ENCODE measurements around the gene DIAPH2.

Gene DIAPH2

DNA sequence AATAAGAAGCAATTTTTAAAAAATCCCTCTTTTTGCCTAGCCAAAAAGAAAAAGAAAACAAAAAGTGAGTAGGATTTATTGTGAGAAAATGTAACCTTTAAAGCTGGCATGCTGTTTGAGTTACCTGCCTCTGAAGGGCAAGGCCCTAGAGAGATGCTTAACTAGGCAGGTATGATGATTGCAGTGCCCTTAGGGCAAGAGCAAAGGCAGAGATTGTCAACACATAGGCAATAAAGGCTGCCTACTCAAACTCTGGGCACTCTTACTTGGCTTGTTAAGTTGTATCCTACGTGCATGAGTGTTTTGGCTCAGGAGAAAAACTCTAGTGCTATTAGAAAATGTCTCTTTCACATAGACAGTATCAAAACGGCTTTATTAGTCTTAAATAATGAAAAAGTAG, 505.0 kb downstream of the DIAPH2 start:
- no peak for DNase-seq (ENCODE audit: low read depth)

DNA sequence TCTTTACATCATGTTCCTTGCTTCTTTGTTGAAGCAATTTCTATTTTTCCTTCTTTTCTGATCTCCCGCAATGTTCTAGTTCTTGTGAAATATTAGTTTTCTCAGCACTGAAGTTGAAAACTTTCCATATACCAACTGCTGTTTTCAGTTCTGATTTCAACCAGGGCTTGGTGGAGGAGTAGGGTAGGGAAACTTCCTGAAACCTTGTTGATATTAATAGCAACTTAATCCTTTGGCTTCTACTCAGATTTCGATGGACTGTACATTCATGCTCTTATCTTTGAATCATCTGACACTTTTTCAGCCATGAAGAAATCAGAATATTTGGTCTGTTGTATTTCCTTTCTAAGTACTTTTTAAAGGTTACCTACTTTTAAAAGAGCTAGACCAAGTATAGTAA, 514.9 kb downstream of the DIAPH2 start:
- DNase-seq (ENCODE audit: low read depth): no peak

DNA sequence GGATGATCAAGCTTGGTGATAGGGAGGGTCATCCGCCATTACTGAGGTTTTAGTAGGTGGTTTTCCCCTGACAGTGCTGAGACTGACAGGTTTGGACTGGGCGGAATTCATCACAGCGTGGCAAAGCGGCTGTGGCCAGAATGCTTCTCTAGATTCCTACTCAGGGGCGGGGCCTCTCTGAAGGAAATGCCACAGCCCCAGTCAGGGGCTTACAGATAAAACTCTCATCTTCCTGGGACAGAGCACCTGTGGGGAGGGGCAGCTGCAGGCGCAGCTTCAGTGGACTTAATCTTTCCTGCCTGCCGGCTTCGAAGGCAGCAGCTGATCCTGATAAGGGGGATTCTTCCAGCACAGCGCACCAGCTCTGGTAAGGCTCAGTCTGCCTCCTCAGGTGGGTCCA, 515.8 kb downstream of the DIAPH2 start:
- DNase-seq (ENCODE audit: low read depth): no peak

DNA sequence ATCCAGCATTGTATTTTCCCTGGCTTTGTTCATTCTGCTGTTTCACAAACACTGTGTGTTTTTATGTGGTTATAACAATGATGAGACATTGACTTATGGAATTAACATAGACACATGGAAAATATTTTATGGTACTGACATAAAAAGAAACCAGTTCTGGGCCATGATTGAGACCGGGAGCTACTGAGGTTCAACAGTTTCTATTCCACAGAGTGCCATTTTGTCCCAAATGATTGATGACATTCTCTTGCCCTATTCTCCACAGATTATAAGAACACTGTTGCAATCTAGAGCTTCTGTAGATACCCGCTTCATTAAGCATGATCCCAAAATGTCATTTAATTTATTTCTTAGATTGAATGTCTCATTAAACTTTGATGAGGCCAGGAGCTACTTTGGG, 525.9 kb downstream of the DIAPH2 start:
- no peak for DNase-seq (ENCODE audit: low read depth)

DNA sequence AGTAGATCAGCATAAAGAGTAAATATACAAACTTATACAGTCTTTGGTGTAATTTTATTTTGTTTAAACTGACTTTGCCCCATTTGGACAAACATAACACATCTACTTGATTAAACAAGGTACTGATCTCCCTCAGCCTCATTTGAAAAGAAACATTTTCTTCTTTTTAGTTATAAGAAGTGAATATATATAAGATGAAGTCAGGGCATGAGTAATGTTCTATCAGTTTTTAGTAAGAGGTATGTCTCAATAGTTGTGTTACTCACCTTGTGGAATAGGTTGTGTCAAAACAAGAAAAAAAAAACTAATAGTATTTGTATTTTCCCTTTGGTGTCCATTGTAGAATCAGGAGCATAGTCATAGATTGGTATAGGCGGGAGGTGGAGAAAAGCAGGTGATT, 526.4 kb downstream of the DIAPH2 start:
- DNase-seq (ENCODE audit: low read depth): no peak

DNA sequence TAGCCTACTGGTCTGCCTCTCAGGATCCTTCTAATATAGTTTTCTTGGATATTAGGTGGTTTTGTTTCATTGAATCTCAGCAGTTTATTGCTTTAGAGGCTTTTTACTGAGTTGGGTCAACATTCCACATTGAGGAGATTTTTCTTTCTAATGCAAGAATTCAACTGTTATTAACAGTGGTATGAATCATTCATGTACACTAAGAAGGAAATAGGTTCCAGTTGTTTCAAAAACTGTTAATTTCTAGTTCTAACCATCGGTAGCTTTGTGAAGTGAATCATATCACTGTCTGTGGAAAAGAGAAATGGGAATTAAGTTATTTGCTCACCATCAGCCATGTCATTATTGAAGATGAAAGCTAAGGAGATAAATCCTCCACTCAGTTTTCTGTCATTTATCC, 530.5 kb downstream of the DIAPH2 start:
- DNase-seq (ENCODE audit: low read depth): no peak

DNA sequence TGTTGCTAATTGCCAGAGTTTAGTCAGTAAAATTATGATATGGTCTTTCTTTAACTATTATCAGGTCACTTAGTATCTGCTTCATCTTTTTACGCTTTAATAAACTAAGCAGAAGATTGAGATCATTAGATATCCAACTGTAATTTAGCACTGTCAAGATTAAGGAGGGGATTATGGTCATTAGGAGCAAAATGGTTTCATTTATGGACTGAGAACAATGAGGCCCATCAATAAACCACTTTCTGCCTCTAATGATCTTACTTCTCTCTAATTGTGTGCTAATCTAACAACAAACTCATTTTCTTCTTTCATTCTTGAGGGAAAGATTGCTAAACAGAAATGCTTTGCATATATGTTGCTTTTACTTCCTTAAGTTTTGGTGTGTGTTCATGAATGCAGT, 539.5 kb downstream of the DIAPH2 start:
- DNase-seq (ENCODE audit: low read depth): no peak

DNA sequence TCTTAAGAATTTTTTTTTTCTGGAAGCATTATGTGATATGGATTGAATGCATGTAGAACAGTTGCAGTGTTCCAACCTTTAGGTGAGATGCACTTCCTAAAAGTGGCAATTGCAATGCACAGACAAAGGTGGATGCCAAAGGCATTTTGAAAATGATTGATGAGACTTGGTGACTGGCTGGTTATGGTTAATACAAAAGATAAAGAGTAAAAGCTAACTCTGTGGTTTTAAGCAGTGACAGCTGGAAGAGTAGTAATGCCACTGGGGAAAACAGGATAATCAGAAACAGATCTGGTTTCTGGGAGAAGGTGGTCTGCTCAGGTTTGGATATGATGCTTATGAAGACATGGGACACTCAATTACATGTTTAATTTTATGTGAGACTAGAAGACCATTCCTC, 544.7 kb downstream of the DIAPH2 start:
- DNase-seq (ENCODE audit: low read depth): no peak

DNA sequence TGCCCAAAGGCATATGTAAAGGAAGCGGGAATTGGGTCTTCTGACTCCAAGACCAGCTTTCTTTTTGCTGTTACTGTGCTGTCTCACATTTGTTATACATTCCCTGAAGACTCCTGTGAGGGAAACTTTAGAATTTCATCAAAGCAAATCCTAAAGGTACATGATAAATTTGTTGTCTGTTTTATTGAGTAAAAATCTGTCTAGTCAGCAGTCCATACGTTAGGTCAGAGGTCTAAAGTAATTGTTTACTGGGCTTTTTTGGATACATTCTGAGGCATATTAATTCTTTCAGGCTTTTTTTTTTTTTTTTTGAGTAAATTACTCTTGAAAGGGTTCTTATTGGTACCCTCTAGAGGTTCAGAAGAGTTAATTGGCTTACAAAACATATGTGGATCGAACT, 546.3 kb downstream of the DIAPH2 start:
- no peak for DNase-seq (ENCODE audit: low read depth)

DNA sequence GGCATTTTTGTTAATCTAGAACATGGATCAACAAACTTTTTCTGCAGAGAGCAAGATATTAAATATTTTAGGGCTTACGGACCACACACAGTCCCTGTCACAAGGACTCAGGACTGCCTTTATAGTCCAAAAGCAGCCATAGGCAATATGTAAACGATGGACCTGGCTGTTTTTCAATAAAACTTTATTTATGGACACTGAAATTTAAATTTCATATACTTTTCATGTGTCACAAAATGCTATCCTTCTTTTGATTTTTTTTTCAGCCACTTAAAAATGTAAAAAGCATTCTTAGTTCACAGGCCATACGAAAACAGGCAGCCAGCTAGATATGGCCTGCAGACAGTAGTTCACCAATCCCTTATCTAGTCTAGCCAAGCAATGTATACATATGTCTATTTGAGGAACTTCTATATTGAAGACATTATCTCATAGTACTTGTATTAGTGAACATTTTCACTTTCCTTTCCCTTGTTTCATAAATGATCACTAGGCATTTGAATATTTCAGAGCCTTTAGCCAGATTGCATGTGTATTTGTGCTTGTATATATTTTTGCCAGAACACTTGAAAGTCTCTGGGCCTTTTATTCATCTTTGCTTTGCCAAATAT, 549.9 kb downstream of the DIAPH2 start:
- no peak for DNase-seq (ENCODE audit: low read depth)

DNA sequence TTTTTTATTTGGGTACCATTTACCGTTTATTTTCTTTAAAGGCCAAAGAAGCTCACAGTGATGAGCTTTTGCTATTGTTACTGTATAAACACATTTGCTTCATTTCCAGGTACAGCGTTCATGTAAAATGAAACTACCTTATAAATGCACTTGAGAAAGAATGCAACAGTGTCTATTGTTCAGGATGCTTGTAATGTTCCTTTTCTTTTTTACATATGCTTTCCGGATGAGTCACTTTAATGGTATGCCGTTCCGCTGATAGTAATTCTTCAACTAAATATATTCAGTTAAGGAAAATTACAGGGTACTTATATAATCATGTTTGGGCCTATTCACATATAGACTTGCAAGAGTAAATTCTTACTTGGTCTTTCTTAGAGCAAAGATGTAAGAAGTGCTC, 554.0 kb downstream of the DIAPH2 start:
- DNase-seq (ENCODE audit: low read depth): no peak

DNA sequence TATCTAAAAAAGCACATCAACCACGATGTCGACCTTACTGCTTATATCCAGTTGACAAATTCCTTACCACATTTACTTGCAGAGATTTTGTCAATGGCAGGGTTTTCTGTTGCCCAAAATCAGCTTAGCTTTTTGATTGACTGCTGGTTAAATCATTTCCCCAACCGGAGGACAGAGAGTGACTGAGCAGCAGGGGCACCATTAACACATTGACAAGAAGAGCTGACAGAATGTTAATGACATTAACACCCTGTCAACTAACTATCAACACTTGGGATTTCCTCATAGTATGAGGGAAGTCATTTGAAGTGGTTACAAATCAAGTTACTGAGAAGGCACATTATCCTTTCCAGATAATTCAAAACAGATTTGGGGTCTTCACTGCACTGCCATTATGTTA, 567.5 kb downstream of the DIAPH2 start:
- no peak for DNase-seq (ENCODE audit: low read depth)

DNA sequence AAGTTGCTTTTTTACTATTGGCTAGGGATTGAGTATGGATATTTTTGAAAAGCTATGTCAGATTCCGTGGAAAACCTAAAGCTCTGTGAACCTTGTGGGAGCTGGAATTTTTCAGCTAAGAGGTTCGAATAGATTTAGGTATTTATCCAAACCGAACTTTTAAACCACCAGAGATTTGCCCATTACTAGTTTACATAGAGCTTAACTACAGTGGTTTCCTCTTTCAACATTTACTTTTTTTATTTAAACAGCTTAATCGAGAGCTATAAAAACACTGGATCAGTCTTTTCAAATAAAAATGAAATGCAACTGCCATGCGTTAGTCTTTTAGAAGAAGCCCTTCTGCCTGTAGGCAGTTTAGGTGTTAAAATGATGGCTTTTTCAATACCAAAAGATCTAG, 576.0 kb downstream of the DIAPH2 start:
- DNase-seq (ENCODE audit: low read depth): no peak

DNA sequence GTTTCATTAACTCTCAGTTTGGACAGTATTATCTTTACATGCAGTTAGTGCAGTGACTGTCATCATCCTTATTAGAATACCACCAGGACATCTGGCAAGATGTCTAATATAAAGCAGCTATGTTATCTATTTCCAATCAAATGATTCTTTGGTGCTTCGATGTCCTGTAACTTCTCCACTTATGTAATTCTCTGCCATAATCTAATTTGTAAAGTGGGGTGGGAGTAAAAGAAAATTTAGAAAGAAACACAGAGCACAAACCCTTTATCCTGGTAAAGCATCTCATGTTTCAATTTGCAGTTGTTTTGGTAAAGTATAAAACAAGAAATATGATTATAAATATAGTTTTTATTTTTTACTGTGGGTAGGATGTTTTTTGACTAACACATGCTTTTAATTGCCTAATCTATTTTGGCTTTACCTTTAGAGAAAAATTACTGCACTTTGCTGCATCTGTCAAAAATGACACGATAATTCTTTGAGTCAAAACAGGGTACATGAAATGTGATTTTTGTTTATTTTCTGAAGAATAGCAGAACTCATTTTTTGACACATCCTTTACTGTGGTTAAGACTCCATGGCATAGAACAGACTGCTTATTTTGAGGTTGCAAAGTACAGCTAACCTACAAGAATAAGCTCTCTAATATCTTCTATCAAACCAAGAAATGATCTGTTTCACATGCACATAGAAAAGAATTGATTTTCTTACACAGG, 581.9 kb downstream of the DIAPH2 start:
- no peak for DNase-seq (ENCODE audit: low read depth)

DNA sequence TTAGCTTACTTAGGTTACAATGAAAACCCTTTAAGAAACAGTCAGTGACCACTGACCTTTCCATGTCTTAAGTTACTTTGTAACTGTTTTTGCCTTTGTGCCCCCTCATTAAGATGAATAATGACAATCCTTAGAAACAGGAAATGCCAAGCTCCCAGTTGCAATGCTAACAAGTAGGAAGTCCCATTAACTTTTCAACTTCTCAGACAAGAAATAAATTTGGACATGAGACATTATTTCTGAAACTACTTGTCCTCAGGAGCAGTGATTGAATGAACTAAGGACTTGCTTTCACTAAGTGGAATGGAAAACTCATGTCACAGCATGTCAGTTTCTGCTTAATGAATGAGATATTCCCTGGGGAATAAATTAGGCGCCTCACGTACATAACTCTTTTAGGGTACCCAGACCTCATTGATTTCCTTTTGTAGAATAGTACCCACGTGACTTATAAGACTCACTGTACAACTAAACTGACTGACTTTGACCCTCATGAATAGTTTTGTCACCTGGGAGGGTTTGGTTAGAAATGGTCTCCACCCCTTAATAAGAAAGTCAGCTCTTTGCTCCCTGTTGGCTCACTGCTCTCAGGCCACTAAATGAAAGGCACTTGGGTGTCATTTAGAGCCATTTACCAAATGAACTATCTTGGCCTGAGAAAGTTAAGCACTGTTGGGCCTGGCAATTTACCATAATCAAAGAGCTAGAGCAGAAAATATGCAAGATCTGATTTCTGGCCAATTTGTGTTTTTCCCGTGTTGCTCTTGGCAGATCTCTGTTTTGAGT, 582.9 kb downstream of the DIAPH2 start:
- DNase-seq (ENCODE audit: low read depth): no peak

DNA sequence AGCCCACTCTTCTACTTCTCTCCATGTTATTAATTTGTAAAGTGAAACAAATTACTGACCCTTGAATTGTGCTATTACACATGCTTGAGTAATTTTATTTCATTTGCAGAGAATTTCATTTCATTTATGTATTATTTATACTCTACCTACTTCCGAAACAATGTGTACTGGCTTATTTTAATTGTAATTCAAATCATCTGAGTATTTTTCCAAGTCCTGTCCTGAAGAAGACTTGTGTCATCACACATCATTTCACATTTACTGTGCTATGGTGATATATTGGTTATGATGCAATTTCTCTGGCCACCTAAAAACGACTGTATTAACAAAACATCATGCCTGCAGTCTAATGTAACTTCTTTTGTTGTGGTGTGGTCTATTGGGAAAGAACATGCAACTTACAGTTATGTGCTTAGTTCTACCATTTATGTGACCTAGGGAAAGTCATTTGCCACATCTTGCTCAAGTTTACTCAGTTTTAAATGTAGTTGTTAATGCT, 583.6 kb downstream of the DIAPH2 start:
- DNase-seq (ENCODE audit: low read depth): no peak

DNA sequence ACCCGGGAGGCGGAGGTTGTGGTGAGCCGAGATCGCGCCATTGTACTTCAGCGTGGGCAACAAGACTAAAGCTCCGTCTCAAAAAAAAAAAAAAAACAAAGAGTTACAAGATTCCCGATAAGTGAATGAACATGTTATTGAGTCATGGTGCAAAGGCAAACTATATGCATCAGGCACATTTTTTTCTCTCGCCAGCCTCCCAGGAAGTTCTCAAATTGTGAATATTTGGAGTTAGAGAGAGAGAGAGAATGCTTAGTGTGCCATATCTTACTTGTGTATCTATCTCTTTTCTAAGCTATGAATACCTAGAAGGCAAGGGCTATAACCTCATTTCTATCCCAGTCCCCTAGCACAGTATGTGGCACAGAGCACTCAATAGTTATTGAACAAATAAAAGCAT, 599.9 kb downstream of the DIAPH2 start:
- DNase-seq (ENCODE audit: low read depth): no peak

DNA sequence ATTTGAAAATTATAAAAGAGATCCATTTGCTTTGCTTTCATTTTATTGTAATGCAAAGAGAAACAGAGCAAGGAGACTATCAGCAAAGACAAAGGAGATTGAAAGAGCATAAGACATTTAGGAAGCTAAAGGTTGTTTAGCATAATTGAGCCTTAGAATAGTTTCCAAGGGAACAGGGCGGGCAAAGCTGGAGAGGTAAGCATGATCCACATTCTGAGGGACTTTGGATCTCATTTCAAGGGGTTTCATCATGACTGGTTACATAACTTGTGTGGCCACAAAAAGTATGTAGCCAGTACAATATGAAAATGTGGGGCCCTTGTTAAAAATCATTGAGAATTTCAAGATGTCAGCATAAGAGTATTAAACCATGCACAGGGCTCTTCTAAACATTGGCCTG, 605.6 kb downstream of the DIAPH2 start:
- no peak for DNase-seq (ENCODE audit: low read depth)

DNA sequence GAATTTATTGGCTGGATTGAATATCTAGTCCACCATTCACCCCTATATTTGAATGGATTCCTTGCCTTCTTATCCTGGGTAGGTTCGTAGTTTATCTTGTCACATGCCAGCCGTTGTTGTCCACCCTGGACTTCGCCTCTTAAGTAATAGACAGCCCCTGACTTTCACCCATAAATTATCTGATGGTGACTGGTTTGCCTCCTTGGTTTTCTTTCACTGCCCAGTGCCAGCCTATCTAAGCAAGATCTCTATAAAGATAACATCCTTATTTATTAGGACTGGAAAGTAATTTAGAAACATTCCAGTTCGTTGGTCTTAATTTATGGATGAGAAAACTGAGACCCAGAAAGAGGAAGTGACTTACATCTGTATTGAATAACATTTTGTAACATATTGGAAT, 609.4 kb downstream of the DIAPH2 start:
- DNase-seq (ENCODE audit: low read depth): no peak

DNA sequence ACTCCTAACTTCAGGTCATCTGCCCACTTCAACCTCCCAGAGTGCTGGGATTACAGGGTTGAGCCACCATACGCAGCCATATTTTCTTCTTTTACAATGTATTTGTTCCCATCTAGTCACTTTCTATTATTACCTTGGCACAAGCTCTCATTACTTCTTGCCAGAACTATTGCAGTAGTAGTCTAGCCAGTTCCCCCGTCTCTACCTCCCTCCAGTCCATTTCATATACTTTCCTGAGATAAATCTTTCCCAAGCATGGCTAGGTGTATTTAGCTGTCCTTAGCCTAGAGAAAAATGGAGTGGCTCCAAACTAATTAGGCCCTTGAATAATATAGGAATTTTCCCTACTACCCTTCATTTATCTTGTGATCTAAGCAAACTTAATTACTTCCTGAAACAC, 611.3 kb downstream of the DIAPH2 start:
- DNase-seq (ENCODE audit: low read depth): no peak

DNA sequence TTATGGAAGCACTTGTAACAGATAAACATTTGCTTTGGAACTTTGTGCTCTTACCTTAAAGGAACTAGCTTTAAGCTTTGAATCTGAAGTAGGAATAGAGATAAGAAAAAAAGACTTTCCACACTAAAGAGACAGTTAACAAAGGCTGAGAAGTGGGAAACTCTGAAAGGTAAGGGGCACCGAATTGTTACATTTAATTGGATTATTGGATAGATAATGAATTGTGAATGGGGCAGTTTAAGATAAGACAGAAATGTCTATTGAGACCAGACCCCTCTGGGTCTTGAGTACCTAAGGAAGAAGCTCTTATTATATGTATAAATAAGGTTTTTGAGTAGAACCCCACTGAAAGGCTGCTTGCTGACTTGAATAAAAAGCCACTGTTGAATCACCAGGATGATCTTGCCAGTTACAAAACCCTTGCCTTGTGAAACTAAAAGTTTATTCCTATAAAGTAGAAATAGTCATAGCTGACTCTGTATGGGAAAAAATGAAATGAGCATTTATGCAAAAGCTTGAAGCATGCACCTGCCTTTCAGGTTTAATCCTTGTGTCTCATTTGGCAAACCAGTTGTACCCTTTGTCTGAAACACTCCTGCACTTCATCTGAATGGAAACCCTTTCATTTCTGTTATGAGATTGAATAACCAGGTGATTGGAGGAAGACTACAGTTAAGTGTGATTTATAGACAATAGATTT, 622.3 kb downstream of the DIAPH2 start:
- DNase-seq (ENCODE audit: low read depth): no peak

DNA sequence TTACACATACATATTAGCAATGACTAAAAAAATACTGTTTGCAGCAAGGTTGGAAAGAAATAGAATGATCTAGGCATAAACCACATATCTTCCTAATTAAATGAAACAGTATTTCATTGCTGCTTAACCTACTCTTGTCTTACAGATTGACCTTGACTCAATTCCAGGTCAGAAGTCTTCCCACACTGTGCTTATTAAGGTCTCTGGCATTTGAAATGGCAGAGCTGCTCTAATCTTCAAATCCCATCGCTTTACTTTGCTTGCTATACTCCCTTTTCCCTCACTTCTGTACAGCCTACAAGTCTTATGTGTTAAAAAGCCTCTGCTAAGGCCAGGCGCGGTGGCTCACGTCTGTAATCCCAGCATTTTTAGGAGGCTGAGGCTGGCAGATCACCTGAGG, 623.5 kb downstream of the DIAPH2 start:
- no peak for DNase-seq (ENCODE audit: low read depth)

All from activated T-cell treated with anti-CD3 and anti-CD28 coated beads for 48 hours (primary cell).